ENCODE results near the gene SOCS3. TPM values are rescaled to one million over a fixed set of nuclear protein-coding genes. Genes with fewer than 3 reads are reported as not detected.

SOCS3 gene
- total RNA-seq, 1 experiment from 2014 or later: 103 TPM

- ATAC-seq: peak; percentile 66
- no peaks in the 10 kb centered on the region for H4K20me1 ChIP-seq (ENCODE audit: low read length)
- H3K9me3 ChIP-seq (ENCODE audit: low read length): no peaks in the 10 kb centered on the region
- TF ChIP-seq EZH2phosphoT487 (IDR thresholded peaks at IDR 0.05; ENCODE audit: borderline replicate concordance, low read length) (peak; percentile 77), CTCF (conservative IDR thresholded peaks at IDR 0.05; ENCODE audit: low read depth, low read length) (peak; percentile 73), EZH2 (IDR thresholded peaks at IDR 0.05; ENCODE audit: low read length, unreplicated experiment) (no peak)
- H2AFZ ChIP-seq (ENCODE audit: low read length): peak overlapping the region; percentile 32
- DNase-seq: peak; percentile 99
- no peaks in the 10 kb centered on the region for H3K9me2 ChIP-seq (replicated peaks; ENCODE audit: low read length)
- POLR2A ChIA-PET (ENCODE audit: unreplicated experiment): interaction anchor here (0.6 to 1.3 kb wide), 2 partner anchors 21 to 688 kb away, joined by 3 to 6 read pairs; no protein-coding TSS in a partner anchor
- intact Hi-C loops (cut with micrococcal nuclease): loop anchor here (1.0 kb wide), 3 partner anchors 14 to 45 kb away; partner anchors contain the start of gene SOCS3
- CTCF ChIA-PET: interaction anchor here (0.6 to 2.5 kb wide), 4 partner anchors 13 to 64 kb away, joined by 3 to 22 read pairs (median 4); no protein-coding TSS in a partner anchor
- H3K79me2 ChIP-seq (ENCODE audit: low read length): no peaks in the 10 kb centered on the region; the same call in 1 of the 2 replicates
- H3K27ac ChIP-seq (ENCODE audit: low read length): peak overlapping the region; percentile 96
- peak overlapping the region; percentile 86 for H3K9ac ChIP-seq (ENCODE audit: low read length)
- no peaks in the 10 kb centered on the region for H3K36me3 ChIP-seq (ENCODE audit: low read depth, low read length)
- no TSS peak for BruUV-seq (replicated peaks)
- H3K4me1 ChIP-seq (ENCODE audit: insufficient read depth, low read length): peaks cover 43% of the 10 kb centered on the region
- H3F3A ChIP-seq (ENCODE audit: low read length, unreplicated experiment): peaks cover 8% of the 10 kb centered on the region
- peak overlapping the region; percentile 94 for H3K4me2 ChIP-seq (ENCODE audit: low read length)
- H3K4me3 ChIP-seq (ENCODE audit: low read length): peak overlapping the region; percentile 36
- H3K27me3 ChIP-seq (ENCODE audit: low read length): no peaks in the 10 kb centered on the region
Measured at GRCh38 chr17:78315355-78316114, 44.3 kb downstream of the SOCS3 start.

GRCh38 chr17:78314683-78315354, 45.1 kb downstream of the SOCS3 start:
- POLR2A ChIA-PET (ENCODE audit: unreplicated experiment): interaction anchor here (0.6 to 1.2 kb wide), 7 partner anchors 9 to 45 kb away, joined by 3 to 8 read pairs (median 5); partner anchors contain the start of gene SOCS3
- TF ChIP-seq CTCF (conservative IDR thresholded peaks at IDR 0.05; ENCODE audit: low read depth, low read length) (no peak), EZH2phosphoT487 (IDR thresholded peaks at IDR 0.05; ENCODE audit: borderline replicate concordance, low read length) (no peak), EZH2 (IDR thresholded peaks at IDR 0.05; ENCODE audit: low read length, unreplicated experiment) (no peak)
- Histone ChIP-seq H3K27ac (ENCODE audit: low read length) (peak overlapping the region; percentile 96), H3K27me3 (ENCODE audit: low read length) (no peaks in the 10 kb centered on the region), H4K20me1 (ENCODE audit: low read length) (no peaks in the 10 kb centered on the region), H3K9me2 (replicated peaks; ENCODE audit: low read length) (no peaks in the 10 kb centered on the region), H3F3A (ENCODE audit: low read length, unreplicated experiment) (peaks cover 8% of the 10 kb centered on the region), H3K4me3 (ENCODE audit: low read length) (no peak overlapping the region), H3K79me2 (ENCODE audit: low read length) (no peaks in the 10 kb centered on the region; the same call in 1 of the 2 replicates), H3K9ac (ENCODE audit: low read length) (peak overlapping the region; percentile 86), H3K4me2 (ENCODE audit: low read length) (peak overlapping the region; percentile 94), H3K4me1 (ENCODE audit: insufficient read depth, low read length) (peaks cover 43% of the 10 kb centered on the region), H3K9me3 (ENCODE audit: low read length) (no peaks in the 10 kb centered on the region), H3K36me3 (ENCODE audit: low read depth, low read length) (no peaks in the 10 kb centered on the region), H2AFZ (ENCODE audit: low read length) (no peak overlapping the region)
- TSS peak; percentile 31 for BruUV-seq (replicated peaks)
- intact Hi-C loops (cut with micrococcal nuclease): loop anchor here (1.0 kb wide), 5 partner anchors 14 to 45 kb away; partner anchors contain the start of gene SOCS3
- DNase-seq: no peak
- CTCF ChIA-PET: interaction anchor here (0.5 to 2.5 kb wide), 10 partner anchors 10 to 789 kb away, joined by 3 to 22 read pairs (median 3); no protein-coding TSS in a partner anchor
- peak; percentile 1 for ATAC-seq

All from PC-3 (cell line).